ENCODE measurements around the gene TMEM215. TPM values are rescaled to one million over a fixed set of nuclear protein-coding genes. Genes with fewer than 3 reads are reported as not detected.

The TMEM215 gene
- polyA plus RNA-seq, 1 donor (not counting 4 experiments of a cell fraction or from before 2014, with no cell fraction given), result not detected

DNA sequence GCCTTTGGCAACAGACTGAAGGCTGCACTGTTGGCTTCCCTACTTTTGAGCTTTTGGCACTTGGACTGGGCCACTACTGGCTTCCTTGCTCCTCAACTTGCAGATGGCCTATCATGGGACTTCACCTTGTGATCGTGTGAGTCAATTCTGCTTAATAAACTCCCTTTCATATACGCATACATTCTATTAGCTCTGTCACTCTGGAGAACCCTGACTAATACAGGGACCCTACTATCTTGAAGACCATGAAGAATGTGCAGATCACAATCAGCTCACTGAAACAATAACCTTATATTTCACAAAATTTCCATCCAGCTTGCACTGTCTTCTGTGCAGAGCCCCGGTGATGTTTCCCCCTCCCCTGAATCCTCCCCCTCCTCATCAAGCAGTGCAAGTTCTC, 39.8 kb downstream of the TMEM215 start:
- dilution Hi-C loops (cut with MboI; ENCODE audit: extremely low pct_ligation_motif_present, low sequenced_read_pairs), result no loop called here
- H3K9me3 ChIP-seq (ENCODE audit: control insufficient read depth, low read depth, low read length), result no peaks in the 10 kb centered on the region
- H3K79me2 ChIP-seq (ENCODE audit: control insufficient read depth, insufficient read depth, low read length), result no peaks in the 10 kb centered on the region
- FAIRE-seq (no peak), DNase-seq (ENCODE audit: low read depth, low spot score) (no peak)
- no peak for TF ChIP-seq EZH2 (IDR thresholded peaks at IDR 0.05; ENCODE audit: low read length)
- TF ChIP-seq, protein P1, sequence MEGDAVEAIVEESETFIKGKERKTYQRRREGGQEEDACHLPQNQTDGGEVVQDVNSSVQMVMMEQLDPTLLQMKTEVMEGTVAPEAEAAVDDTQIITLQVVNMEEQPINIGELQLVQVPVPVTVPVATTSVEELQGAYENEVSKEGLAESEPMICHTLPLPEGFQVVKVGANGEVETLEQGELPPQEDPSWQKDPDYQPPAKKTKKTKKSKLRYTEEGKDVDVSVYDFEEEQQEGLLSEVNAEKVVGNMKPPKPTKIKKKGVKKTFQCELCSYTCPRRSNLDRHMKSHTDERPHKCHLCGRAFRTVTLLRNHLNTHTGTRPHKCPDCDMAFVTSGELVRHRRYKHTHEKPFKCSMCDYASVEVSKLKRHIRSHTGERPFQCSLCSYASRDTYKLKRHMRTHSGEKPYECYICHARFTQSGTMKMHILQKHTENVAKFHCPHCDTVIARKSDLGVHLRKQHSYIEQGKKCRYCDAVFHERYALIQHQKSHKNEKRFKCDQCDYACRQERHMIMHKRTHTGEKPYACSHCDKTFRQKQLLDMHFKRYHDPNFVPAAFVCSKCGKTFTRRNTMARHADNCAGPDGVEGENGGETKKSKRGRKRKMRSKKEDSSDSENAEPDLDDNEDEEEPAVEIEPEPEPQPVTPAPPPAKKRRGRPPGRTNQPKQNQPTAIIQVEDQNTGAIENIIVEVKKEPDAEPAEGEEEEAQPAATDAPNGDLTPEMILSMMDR (optimal IDR thresholded peaks at IDR 0.05 in 1 of 3, IDR thresholded peaks at IDR 0.05 in 1 of 3, conservative IDR thresholded peaks at IDR 0.05 in 1 of 3; ENCODE audit: extremely low read depth in 1 of 3, insufficient read depth in 2 of 3, low read length in 3 of 3), result no peak
- no peak overlapping the region for H3K9ac ChIP-seq (ENCODE audit: control insufficient read depth, extremely low read depth, insufficient read depth, low read length)
- no peaks in the 10 kb centered on the region for H4K20me1 ChIP-seq (ENCODE audit: control insufficient read depth, extremely low read depth, insufficient read depth, low read length)
- H3K4me2 ChIP-seq (ENCODE audit: control insufficient read depth, extremely low read depth, insufficient read depth, low read depth, low read length), result no peak overlapping the region
- H3K4me3 ChIP-seq (ENCODE audit: control insufficient read depth in 2 of 3, extremely low read depth in 1 of 3, insufficient read depth in 2 of 3, low read depth in 1 of 3, low read length in 3 of 3), result no peak overlapping the region
- H3K4me1 ChIP-seq (ENCODE audit: control insufficient read depth, extremely low read depth, insufficient read depth, low read length), result no peaks in the 10 kb centered on the region
- no peak overlapping the region for H3K27ac ChIP-seq (ENCODE audit: control insufficient read depth, insufficient read depth, low read length)
- H3K27me3 ChIP-seq (ENCODE audit: control insufficient read depth, extremely low read depth, insufficient read depth, low read length), result peaks cover 5% of the 10 kb centered on the region
- no peaks in the 10 kb centered on the region for H3K9me1 ChIP-seq (ENCODE audit: control insufficient read depth, extremely low read depth, insufficient read depth, low read length)
- no peaks in the 10 kb centered on the region for H3K36me3 ChIP-seq (ENCODE audit: control insufficient read depth in 2 of 2, extremely low read depth in 1 of 2, insufficient read depth in 2 of 2, low read length in 2 of 2)
- H2AFZ ChIP-seq (ENCODE audit: control insufficient read depth, low read length), result no peak overlapping the region

DNA sequence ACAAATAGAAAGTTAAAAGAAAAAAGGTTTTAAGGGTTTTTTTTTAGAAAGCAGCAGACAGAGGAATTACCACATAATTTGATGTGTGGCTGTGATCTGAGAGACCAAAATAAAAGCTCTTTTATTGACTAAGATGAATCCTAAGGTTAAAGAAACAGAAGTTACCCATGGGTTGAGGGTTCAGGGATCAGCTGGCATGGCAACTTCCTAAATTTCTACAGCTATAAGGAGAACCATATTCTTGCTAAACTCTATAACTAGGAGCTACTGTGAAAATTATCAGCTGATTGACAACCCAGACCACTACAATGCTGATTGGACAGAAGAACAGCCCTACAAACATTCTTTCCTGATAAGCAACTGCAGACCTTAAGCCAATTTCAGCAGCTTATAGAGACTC, 40.2 kb downstream of the TMEM215 start:
- Histone ChIP-seq H3K36me3 (ENCODE audit: control insufficient read depth in 2 of 2, extremely low read depth in 1 of 2, insufficient read depth in 2 of 2, low read length in 2 of 2) (no peaks in the 10 kb centered on the region), H3K9me3 (ENCODE audit: control insufficient read depth, low read depth, low read length) (no peaks in the 10 kb centered on the region), H4K20me1 (ENCODE audit: control insufficient read depth, extremely low read depth, insufficient read depth, low read length) (no peaks in the 10 kb centered on the region), H3K9ac (ENCODE audit: control insufficient read depth, extremely low read depth, insufficient read depth, low read length) (no peak overlapping the region), H3K4me1 (ENCODE audit: control insufficient read depth, extremely low read depth, insufficient read depth, low read length) (no peaks in the 10 kb centered on the region), H3K27ac (ENCODE audit: control insufficient read depth, insufficient read depth, low read length) (no peak overlapping the region), H3K4me2 (ENCODE audit: control insufficient read depth, extremely low read depth, insufficient read depth, low read depth, low read length) (no peak overlapping the region), H2AFZ (ENCODE audit: control insufficient read depth, low read length) (no peak overlapping the region), H3K4me3 (ENCODE audit: control insufficient read depth in 2 of 3, extremely low read depth in 1 of 3, insufficient read depth in 2 of 3, low read depth in 1 of 3, low read length in 3 of 3) (no peak overlapping the region), H3K9me1 (ENCODE audit: control insufficient read depth, extremely low read depth, insufficient read depth, low read length) (no peaks in the 10 kb centered on the region), H3K79me2 (ENCODE audit: control insufficient read depth, insufficient read depth, low read length) (no peaks in the 10 kb centered on the region), H3K27me3 (ENCODE audit: control insufficient read depth, extremely low read depth, insufficient read depth, low read length) (peaks cover 5% of the 10 kb centered on the region)
- DNase-seq (ENCODE audit: low read depth, low spot score) (no peak), FAIRE-seq (no peak)
- dilution Hi-C loops (cut with MboI; ENCODE audit: extremely low pct_ligation_motif_present, low sequenced_read_pairs), result no loop called here
- TF ChIP-seq, protein P1 (optimal IDR thresholded peaks at IDR 0.05 in 1 of 3, IDR thresholded peaks at IDR 0.05 in 1 of 3, conservative IDR thresholded peaks at IDR 0.05 in 1 of 3; ENCODE audit: extremely low read depth in 1 of 3, insufficient read depth in 2 of 3, low read length in 3 of 3), result no peak
- no peak for TF ChIP-seq EZH2 (IDR thresholded peaks at IDR 0.05; ENCODE audit: low read length)
